HepG2 (cell line): ENCODE results near the gene ADAMTS4. TPM values are rescaled to one million over a fixed set of nuclear protein-coding genes. Genes with fewer than 3 reads are reported as not detected.

Experiments used
- ARNT2 ChIP-seq: sonication (generic); formaldehyde crosslinking; IDR thresholded peaks from 2 replicates; pipeline ENCODE4 v1.8.0; 2022; ENCODE audit warnings: mild to moderate bottlenecking, low read depth, missing genetic modification reagents, moderate library complexity
- ATF7 ChIP-seq, 2 experiments: fragments of 450-650 bp in 1 of 2; sonication (generic) in 1 of 2; formaldehyde crosslinking in 1 of 2; IDR thresholded peaks; 2 replicates each; pipeline versions ENCODE4 v1.4.0 to v1.6.1; 2016 to 2020; ENCODE audit warnings: antibody characterized with exemption in 1 of 2, mild to moderate bottlenecking in 1 of 2, missing genetic modification reagents in 1 of 2
- DR1 ChIP-seq: sonication (generic); formaldehyde crosslinking; IDR thresholded peaks from 2 replicates; pipeline ENCODE4 v1.8.0; 2021; ENCODE audit warnings: mild to moderate bottlenecking, missing genetic modification reagents, inconsistent platforms
- HNRNPK ChIP-seq: fragments of 200-400 bp; formaldehyde crosslinking; IDR thresholded peaks from 2 replicates; pipeline ENCODE4 v1.6.1; 2018; ENCODE audit warnings: low read length, low read depth, moderate library complexity, mild to moderate bottlenecking; ENCODE audit not compliant: poor library complexity, severe bottlenecking
- HOXA5 ChIP-seq: sonication (generic); formaldehyde crosslinking; IDR thresholded peaks from 2 replicates; pipeline ENCODE4 v1.4.0; 2020; ENCODE audit warnings: missing genetic modification reagents
- MYNN ChIP-seq: sonication (generic); formaldehyde crosslinking; IDR thresholded peaks from 2 replicates; pipeline ENCODE4 v1.4.0; 2020; ENCODE audit warnings: mild to moderate bottlenecking, low read depth, missing genetic modification reagents
- NAIF1 ChIP-seq: sonication (generic); formaldehyde crosslinking; IDR thresholded peaks from 2 replicates; pipeline ENCODE4 v1.5.0; 2020; ENCODE audit warnings: mild to moderate bottlenecking, missing genetic modification reagents, borderline replicate concordance
- NFYB ChIP-seq: sonication (generic); formaldehyde crosslinking; IDR thresholded peaks from 2 replicates; pipeline ENCODE4 v1.4.0; 2020; ENCODE audit warnings: missing genetic modification reagents
- NR1H2 ChIP-seq: sonication (generic); formaldehyde crosslinking; IDR thresholded peaks from 2 replicates; pipeline ENCODE4 v1.8.1; 2022; ENCODE audit warnings: low read depth, missing genetic modification reagents, borderline replicate concordance
- PATZ1 ChIP-seq: sonication (generic); formaldehyde crosslinking; IDR thresholded peaks from 2 replicates; pipeline ENCODE4 v1.4.0; 2020; ENCODE audit warnings: missing genetic modification reagents
- RFXANK ChIP-seq: IDR thresholded peaks from 2 replicates; pipeline ENCODE4 v1.6.1; 2016
- SALL1 ChIP-seq: sonication (generic); formaldehyde crosslinking; IDR thresholded peaks from 2 replicates; pipeline ENCODE4 v1.8.0; 2022; ENCODE audit warnings: mild to moderate bottlenecking, missing genetic modification reagents
- SMAD9 ChIP-seq: sonication (generic); formaldehyde crosslinking; IDR thresholded peaks from 2 replicates; pipeline ENCODE4 v1.5.1; 2020; ENCODE audit warnings: mild to moderate bottlenecking, missing genetic modification reagents
- TAF15 ChIP-seq: fragments of 200-400 bp; formaldehyde crosslinking; IDR thresholded peaks from one replicate; pipeline ENCODE4 v1.6.1; 2018; ENCODE audit warnings: mild to moderate bottlenecking, low read depth, low read length; ENCODE audit not compliant: poor library complexity, severe bottlenecking
- TARDBP ChIP-seq: sonication (generic); formaldehyde crosslinking; IDR thresholded peaks from 2 replicates; pipeline ENCODE4 v1.8.0; 2022; ENCODE audit warnings: mild to moderate bottlenecking, missing genetic modification reagents
- XBP1 ChIP-seq: sonication (generic); formaldehyde crosslinking; IDR thresholded peaks from 2 replicates; pipeline ENCODE4 v1.5.0; 2020; ENCODE audit warnings: missing genetic modification reagents
- ZFYVE20 ChIP-seq: sonication (generic); formaldehyde crosslinking; IDR thresholded peaks from 2 replicates; pipeline ENCODE4 v1.8.0; 2023; ENCODE audit warnings: low read depth, mild to moderate bottlenecking, moderate library complexity, missing genetic modification reagents, borderline replicate concordance
- ZNF225 ChIP-seq: sonication (generic); formaldehyde crosslinking; IDR thresholded peaks from 2 replicates; pipeline ENCODE4 v1.4.0; 2020; ENCODE audit warnings: mild to moderate bottlenecking, missing genetic modification reagents
- ZNF331 ChIP-seq: sonication (generic); formaldehyde crosslinking; IDR thresholded peaks from 2 replicates; pipeline ENCODE4 v1.4.0; 2020; ENCODE audit warnings: missing genetic modification reagents
- ZNF337 ChIP-seq: sonication (generic); formaldehyde crosslinking; IDR thresholded peaks from 2 replicates; pipeline ENCODE4 v1.5.1; 2020; ENCODE audit warnings: missing genetic modification reagents, low read depth, mild to moderate bottlenecking, borderline replicate concordance
- ZNF382 ChIP-seq: sonication (generic); formaldehyde crosslinking; IDR thresholded peaks from 2 replicates; pipeline ENCODE4 v1.5.0; 2020; ENCODE audit warnings: missing genetic modification reagents, mild to moderate bottlenecking, borderline replicate concordance
- ZNF720 ChIP-seq: sonication (generic); formaldehyde crosslinking; IDR thresholded peaks from 2 replicates; pipeline ENCODE4 v1.4.0; 2020; ENCODE audit warnings: missing genetic modification reagents
- ZNF781 ChIP-seq: sonication (generic); formaldehyde crosslinking; IDR thresholded peaks from 2 replicates; pipeline ENCODE4 v1.5.1; 2020; ENCODE audit warnings: borderline replicate concordance, mild to moderate bottlenecking, missing genetic modification reagents; ENCODE audit errors: not compliant biosample characterization
- ZNF83 ChIP-seq: sonication (generic); formaldehyde crosslinking; IDR thresholded peaks from 2 replicates; pipeline ENCODE4 v1.4.0; 2020; ENCODE audit warnings: missing genetic modification reagents, mild to moderate bottlenecking, borderline replicate concordance
- polyA plus RNA-seq, 8 experiments: library from polyadenylated mRNA; depleted of rRNA in 3 of 8; stranded (reverse) in 7 of 8; unstranded in 1 of 8; fragments of >200 nt; fragmentation: Illumina TruSeq in 4 of 8; extraction: Trizol in 4 of 8; gene quantifications; 2 replicates each; pipeline versions ENCODE4 v1.2.1 to v1.2.3, GENCODE V29; 2011 to 2016; ENCODE audit warnings: low read depth in 4 of 8, missing spikeins in 1 of 8, mixed read lengths in 1 of 8; ENCODE audit not compliant: insufficient read depth in 1 of 8
- total RNA-seq, 5 experiments: library from RNA; depleted of rRNA; stranded (reverse); fragments of >200 nt; fragmentation: Illumina TruSeq; extraction: Trizol; gene quantifications; 2 replicates each; pipeline ENCODE4 v1.2.3, GENCODE V29; 2016; ENCODE audit warnings: low read depth in 1 of 5
- TF ChIP-seq, protein P1 (sequence below): IDR thresholded peaks from 2 replicates; pipeline ENCODE4 v1.6.1; 2012; ENCODE audit warnings: inconsistent platforms
- TF ChIP-seq, protein P2 (sequence below): sonication (generic); formaldehyde crosslinking; IDR thresholded peaks from 2 replicates; pipeline ENCODE4 v1.5.1; 2020; ENCODE audit warnings: mild to moderate bottlenecking, missing genetic modification reagents, moderate library complexity

ADAMTS4 gene
- total and polyA plus RNA-seq, 2 of the 13 experiments (the other 11 are each of a cell fraction or from before 2014, with no cell fraction given), result 0.51 to 1.7 TPM

GRCh38 chr1:161238039-161238473 lies 39.2 kb upstream of the ADAMTS4 start, which contains the start of gene NR1I3 (continued):
- TF ChIP-seq TAF15 (no peak), NR1H2 (CRISPR knock-in tag) (no peak), ATF7 (IDR thresholded peaks at IDR 0.05) (no peak), ATF7 (CRISPR knock-in tag; IDR thresholded peaks at IDR 0.05) (no peak), ZNF337 (CRISPR knock-in tag) (no peak), PATZ1 (CRISPR knock-in tag) (peak; percentile 33; the same call in 1 of the 2 replicates), ZNF225 (CRISPR knock-in tag) (no peak), ZNF83 (CRISPR knock-in tag) (no peak), ZNF331 (peak; percentile 47; the same call in 1 of the 2 replicates), SMAD9 (CRISPR knock-in tag) (no peak), ARNT2 (CRISPR knock-in tag) (no peak), ZNF781 (no peak), NFYB (CRISPR knock-in tag) (no peak; the same call in 1 of the 2 replicates), DR1 (CRISPR knock-in tag) (no peak), HOXA5 (CRISPR knock-in tag) (no peak), ZFYVE20 (CRISPR knock-in tag) (no peak), NAIF1 (CRISPR knock-in tag) (no peak), TARDBP (CRISPR knock-in tag) (peak; percentile 77; the same call in 1 of the 2 replicates), MYNN (CRISPR knock-in tag) (no peak), ZNF720 (no peak), XBP1 (CRISPR knock-in tag) (no peak), ZNF382 (CRISPR knock-in tag) (no peak), HNRNPK (no peak), RFXANK (CRISPR knock-in tag) (no peak), SALL1 (peak; percentile 92)
- TF ChIP-seq, protein P1, sequence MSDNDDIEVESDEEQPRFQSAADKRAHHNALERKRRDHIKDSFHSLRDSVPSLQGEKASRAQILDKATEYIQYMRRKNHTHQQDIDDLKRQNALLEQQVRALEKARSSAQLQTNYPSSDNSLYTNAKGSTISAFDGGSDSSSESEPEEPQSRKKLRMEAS, result peak; percentile 40; the same call in 1 of the 2 replicates
- TF ChIP-seq, protein P2, sequence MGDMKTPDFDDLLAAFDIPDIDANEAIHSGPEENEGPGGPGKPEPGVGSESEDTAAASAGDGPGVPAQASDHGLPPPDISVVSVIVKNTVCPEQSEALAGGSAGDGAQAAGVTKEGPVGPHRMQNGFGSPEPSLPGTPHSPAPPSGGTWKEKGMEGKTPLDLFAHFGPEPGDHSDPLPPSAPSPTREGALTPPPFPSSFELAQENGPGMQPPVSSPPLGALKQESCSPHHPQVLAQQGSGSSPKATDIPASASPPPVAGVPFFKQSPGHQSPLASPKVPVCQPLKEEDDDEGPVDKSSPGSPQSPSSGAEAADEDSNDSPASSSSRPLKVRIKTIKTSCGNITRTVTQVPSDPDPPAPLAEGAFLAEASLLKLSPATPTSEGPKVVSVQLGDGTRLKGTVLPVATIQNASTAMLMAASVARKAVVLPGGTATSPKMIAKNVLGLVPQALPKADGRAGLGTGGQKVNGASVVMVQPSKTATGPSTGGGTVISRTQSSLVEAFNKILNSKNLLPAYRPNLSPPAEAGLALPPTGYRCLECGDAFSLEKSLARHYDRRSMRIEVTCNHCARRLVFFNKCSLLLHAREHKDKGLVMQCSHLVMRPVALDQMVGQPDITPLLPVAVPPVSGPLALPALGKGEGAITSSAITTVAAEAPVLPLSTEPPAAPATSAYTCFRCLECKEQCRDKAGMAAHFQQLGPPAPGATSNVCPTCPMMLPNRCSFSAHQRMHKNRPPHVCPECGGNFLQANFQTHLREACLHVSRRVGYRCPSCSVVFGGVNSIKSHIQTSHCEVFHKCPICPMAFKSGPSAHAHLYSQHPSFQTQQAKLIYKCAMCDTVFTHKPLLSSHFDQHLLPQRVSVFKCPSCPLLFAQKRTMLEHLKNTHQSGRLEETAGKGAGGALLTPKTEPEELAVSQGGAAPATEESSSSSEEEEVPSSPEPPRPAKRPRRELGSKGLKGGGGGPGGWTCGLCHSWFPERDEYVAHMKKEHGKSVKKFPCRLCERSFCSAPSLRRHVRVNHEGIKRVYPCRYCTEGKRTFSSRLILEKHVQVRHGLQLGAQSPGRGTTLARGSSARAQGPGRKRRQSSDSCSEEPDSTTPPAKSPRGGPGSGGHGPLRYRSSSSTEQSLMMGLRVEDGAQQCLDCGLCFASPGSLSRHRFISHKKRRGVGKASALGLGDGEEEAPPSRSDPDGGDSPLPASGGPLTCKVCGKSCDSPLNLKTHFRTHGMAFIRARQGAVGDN (CRISPR knock-in tag), result no peak; the same call in 1 of the 2 replicates
